GM12891 (cell line): Measurements from ENCODE around the gene KIF6.

ENCODE experiments used
- POLR2A ChIP-seq: IDR thresholded peaks from 2 replicates; pipeline ENCODE4 v1.6.1; 2011; ENCODE audit warnings: low read depth, low read length, control low read depth
- POLR2AphosphoS5 ChIP-seq: IDR thresholded peaks from 2 replicates; pipeline ENCODE4 v1.6.1; 2011; ENCODE audit warnings: low read depth, low read length, control low read depth
- TAF1 ChIP-seq: IDR thresholded peaks from 2 replicates; pipeline ENCODE4 v1.6.1; 2011; ENCODE audit warnings: low read depth, low read length, control low read depth

- TF ChIP-seq POLR2A (no peak), POLR2AphosphoS5 (no peak), TAF1 (no peak)
These were observed 109.6 kb downstream of the KIF6 start for GRCh38 chr6:39615622-39616021.
